RCC 7860 (cell line): Measurements from ENCODE around the gene CCSAP.
"Not testable (repeated sequence)": the region's sequence is repeated elsewhere in the genome, so short reads cannot be mapped to it uniquely, and the experiment has no call there.

Experiments used
- DNase-seq: peaks from one replicate; pipeline ENCODE4 v3.0.0-alpha.2; 2015; ENCODE audit warnings: low spot score
- FAIRE-seq: peaks from 2 replicates; lab custom pipeline; 2012; peaks lifted over from hg19 to GRCh38; lab: Jason Lieb, UNC

The CCSAP gene

DNA sequence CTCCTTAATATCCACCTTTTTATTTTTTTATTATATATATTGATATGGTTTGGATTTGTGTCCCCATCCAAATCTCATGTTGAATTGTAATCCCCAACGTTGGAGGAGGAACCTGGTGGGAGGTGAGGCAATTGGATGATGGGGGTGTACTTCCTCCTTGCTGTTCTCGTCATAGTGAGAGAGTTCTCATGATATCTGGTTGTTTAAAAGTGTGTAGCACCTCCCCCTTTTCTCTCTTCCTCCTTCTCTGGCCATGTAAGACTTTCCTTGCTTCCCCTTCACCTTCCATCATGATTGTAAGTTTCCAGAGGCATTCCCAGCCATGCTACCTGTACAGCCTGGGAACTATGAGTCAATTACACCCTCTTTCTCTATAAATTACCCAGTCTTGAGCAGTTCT lies 22.7 kb upstream of the CCSAP start:
- DNase-seq (no peak), FAIRE-seq (no peak)

- no peak for FAIRE-seq
- DNase-seq = no peak
These were observed 21.6 kb upstream of the CCSAP start for GRCh38 chr1:229364207-229365065.

GRCh38 chr1:229363723-229364122 lies 20.9 kb upstream of the CCSAP start:
- DNase-seq = no peak
- no peak for FAIRE-seq

GRCh38 chr1:229360420-229360819 lies 17.6 kb upstream of the CCSAP start:
- DNase-seq (no peak), FAIRE-seq (no peak)

GRCh38 chr1:229355661-229356060 lies 12.8 kb upstream of the CCSAP start:
- DNase-seq (no peak), FAIRE-seq (no peak)

- FAIRE-seq = no peak
- DNase-seq = no peak
These were observed 11.4 kb upstream of the CCSAP start for GRCh38 chr1:229354226-229354625.

DNA sequence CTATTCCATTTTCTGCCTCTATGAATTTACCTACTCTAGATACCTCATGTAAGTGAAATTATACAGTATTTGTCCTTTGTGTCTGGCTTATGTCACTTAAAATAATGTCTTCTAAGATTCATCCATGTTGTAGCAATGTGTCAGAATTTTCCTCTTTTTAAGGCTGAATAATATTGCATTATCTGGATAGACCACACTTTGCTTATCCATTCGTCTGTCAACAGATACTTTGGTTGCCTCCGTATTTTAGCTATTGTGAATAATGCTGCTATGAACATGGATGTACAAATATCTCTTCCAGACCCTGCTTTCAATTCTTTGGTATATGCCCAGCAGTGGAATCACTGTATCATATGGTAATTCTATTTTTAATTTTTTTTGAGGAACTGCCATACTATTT lies 10.1 kb upstream of the CCSAP start:
- DNase-seq (no peak), FAIRE-seq (no peak)

DNA sequence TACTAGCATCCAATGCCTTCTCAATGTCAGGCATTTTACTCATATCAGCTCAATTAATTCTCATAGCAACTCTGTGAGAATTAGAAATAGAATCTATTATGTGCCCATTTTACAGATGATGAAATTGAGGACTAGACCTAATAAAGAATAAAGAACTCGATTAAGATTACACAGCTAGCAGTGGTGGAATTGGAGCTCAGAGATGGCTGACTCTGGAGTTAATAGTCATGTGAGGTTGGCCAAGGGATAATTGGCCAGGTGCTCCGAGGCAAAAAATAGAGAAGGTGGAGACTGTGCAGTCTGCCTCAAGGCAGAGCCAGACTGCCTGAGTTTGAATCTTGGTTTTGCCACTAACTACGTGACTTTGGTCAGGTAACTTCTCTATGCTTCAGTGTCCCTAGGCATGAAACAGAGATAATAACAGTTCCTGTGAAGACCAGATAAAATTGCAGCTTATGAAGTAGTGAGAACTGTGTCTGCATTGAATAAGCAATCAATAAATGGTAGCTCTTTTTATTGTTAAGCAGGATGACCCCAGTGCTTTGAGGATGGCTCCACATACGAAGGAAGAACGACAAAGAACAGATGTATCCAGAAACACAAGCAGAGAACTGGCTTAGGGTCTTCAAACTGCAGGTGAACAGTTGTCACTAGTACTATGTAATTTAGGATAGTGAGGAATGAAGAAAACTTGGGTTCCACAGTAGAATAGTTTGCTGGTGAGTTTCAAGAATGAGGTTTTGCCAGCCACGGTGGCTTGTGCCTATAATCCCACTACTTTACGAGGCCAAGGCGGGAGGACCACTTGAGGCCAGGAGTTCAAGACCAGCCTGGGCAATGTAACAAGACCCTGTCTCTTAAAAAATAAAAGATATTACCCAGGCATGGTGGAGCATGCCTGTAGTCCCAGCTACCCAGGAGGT lies 6.9 kb upstream of the CCSAP start:
- DNase-seq = no peak
- no peak for FAIRE-seq

- DNase-seq (no peak), FAIRE-seq (no peak)
These were observed 4.7 kb upstream of the CCSAP start for GRCh38 chr1:229347528-229347927.

DNA sequence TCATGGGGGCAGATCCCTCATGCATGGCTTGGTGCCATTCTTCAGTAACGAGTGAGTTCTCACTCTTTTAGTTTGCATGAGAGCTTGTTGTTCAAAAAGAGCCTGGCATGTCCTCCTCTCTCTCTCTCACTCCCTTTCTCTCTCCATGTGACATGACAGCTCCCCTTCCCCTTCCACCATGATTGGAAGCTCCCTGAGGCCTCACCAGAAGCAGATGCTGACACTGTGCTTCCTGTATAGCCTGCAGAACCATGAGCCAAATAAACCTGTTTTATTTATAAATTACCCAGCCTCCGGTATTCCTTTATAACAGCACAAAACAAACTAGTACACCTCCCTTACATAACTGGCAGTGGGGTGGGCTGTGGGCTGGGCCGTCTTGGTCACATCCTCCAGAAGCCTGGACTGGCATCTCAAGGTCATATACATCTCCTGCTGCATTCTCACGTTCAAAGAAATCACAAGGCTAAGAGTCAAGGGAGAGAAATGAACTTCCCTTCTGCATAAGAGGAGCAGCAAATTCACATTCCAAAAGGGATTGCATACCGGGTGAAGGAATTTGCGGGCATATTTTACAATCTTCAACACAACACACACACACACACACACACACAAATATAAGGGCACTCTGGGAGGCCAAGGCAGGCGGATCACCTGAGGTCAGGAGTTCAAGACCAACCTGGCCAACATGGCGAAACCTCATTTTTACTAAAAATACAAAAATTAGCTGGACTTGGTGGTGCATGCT lies 2.3 kb upstream of the CCSAP start:
- FAIRE-seq (no peak), DNase-seq (no peak)

GRCh38 chr1:229344139-229344538 lies 1.3 kb upstream of the CCSAP start:
- DNase-seq = no peak
- no peak for FAIRE-seq

DNA sequence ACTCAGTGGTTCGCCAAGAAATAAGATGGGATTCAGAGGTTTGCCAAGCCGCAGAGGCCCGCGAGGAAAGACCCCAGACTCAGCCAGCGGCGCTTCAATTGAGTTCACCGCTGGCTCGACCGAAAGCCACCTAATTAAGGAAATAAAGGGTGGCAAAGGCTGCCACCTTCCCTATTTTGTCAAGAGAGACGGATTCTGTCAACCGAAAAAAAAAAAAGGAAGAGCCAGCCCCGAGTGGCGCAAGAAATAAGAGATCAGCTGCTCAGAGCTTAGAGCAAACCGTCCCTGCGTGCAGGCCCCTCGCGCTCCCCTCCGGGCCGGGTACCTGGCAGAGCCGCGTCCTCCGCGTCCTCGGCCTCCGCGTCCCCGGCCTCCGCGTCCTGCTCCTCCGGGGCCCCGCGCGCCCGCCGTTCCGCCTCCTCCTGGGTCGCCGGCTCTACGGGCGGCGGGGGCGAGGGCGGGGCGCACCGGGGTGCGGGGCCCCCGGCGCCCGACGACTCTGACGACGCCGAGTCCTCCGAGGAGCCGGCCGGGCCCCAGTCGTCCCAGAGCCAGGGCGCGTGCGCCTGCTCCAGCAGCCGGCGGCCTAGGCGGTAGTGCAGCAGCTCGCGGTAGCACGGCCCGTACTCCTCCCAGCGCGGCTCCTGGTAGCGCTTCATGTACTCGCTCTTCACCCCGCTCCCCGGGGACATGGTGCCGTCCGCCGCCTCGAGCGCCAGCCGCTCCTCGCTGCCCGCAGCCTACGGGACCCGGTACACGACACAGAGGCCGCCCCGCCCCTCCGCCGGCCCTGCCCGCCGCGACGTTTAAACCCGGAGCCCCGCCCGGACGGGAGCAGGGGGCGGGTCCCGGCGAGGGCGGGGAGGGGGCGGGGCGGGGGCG lies 832 bp downstream of the CCSAP start:
- FAIRE-seq (no peak), DNase-seq (peak; percentile 58)

DNA sequence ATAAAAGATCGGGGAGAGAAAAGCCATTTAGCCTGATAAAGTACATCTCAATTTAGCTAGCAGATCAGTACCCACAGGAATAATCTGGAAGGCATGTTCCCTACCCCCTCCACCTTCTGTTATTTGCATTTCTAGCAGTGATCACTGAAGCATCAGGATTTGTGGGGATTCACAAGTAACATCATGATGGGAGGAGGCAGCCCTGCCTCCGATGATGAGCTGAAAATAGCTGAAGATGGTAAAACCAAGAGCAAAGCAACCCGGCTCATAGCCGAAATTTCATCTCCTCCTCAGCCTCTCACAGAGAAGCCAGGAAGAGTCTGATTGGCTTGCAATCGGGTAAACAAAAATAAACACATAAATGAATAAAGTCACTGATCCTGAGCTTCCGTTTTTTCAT lies 2.4 kb downstream of the CCSAP start:
- DNase-seq (no peak), FAIRE-seq (no peak)

DNA sequence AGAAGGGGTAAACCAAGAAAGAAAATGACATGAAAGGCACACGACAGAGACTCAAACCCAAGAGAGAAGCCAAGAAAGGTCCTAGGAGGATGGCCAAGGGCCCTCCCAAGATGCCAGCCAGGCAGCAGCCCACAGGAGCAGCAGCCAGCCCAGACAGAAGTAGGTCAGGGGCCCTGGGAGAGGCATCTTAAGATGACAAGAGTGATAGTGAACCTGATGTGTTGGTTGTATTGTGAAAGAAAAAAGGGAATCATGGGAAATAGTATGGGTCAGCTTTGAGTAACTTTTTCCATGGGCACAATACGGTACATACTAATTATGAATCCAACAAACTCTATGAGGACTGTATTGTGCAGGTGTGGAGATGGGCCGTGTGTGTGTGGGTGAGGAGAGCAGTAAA lies 3.3 kb downstream of the CCSAP start:
- no peak for FAIRE-seq
- no peak for DNase-seq

DNA sequence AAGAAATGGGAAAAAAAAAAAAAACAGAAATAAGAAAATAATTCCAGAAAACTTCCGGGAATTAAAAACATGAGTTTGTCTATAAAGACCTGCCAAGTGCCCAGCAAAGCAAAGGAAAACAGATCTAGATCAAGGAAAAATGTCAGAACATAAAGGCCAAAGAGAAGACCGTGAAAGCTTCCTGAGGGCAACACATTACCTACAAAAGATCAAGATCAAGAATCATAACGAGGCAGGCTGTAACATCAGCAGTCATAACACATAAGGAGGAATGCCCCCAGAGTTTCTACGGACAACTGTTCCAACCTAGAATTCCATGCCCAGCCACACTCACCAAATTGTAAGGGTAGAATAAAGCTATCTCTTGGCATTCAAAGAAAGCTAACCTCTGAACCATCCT lies 3.8 kb downstream of the CCSAP start:
- FAIRE-seq = no peak
- no peak for DNase-seq

- DNase-seq = no peak
- FAIRE-seq = no peak
These were observed 6.5 kb downstream of the CCSAP start for GRCh38 chr1:229336345-229336744.

DNA sequence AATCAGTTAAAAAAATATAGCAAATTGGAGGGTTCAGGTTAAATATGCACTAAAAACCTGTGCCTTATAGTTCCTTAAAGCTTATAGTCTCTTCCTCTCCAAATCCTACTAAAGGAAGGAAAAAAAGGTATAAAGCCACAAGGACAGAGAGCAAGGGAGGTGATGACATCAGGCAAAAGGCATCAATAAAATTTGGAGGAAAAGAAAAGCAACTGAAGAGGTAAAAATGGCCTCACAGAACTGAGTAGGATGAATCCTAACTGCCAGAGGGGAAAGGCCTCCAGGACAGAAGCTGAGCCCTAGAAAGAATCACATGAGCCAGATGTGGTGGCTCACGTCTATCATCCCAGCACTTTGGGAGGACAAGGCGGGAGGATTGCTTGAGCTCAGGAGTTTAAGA lies 8.1 kb downstream of the CCSAP start:
- DNase-seq = no peak
- no peak for FAIRE-seq

DNA sequence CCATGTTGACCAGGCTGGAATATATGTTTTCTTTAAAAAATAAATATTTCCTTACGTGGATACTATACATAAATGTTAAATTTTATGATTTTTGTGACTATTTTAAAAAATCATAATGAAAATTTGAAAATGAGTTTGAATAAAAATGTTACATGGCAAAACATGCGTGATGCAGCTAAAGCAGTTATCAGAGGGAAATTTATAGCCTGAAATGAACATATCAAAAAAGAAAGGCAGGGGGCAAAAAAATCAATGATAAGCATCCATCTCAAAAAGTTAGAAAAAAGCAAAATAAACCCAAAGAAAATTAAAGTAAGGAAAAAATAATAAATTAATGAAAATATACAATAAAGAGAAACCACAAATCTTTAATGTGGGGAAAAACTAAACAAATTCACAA lies 8.6 kb downstream of the CCSAP start:
- DNase-seq (no peak), FAIRE-seq (no peak)

DNA sequence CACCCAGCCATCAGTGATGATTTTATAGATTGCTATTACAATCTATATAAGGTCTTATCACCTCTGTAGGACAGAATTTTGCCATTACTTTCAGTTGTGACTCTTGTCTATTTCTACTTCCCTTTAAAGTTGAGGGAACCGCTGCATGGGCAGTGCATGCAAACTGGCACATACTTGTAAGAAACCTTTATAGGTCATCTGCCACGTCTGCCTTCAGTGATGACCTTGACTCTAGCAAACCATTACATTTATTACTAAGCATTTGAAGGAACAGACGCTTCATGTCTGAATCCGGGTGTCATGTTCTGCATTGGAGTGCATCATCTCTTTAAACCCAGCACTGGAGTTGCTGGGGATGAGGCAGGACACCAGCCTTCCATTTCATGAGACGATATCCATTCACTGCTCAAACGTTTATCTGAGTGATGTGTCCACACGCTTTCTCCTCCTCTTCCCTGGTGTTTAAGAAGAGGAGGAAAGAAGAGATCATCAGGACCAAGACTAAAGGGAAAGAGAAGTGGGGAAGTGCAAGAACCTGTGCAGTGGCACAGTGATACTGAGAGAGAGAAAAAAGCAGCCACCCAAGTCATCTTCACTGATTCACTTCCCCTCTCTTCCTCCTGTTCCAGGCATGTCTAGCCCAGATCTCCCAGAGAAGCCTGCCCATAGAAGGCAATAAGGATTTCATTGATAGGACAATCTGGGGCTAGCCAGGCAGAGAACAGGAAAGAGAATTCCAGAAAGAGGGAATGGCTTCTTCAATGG lies 14.1 kb downstream of the CCSAP start:
- no peak for FAIRE-seq
- no peak for DNase-seq

DNA sequence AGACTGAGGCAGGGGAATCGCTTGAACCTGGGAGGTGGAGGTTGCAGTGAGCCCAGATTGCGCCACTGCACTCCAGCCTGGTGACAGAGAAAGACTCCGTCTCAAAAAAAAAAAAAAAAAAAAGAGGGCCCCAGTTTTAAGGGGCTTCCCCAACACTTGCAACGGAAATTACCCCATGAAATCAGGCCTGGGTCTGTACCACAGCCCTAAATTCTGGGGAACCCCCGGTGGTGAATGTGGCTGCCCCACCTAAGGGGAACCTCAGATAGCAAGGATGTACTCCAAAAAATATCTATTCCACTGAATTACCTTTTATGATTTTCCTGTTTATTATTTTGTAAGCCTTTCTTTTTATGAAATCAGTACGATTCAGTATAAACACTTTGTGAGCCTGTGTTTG lies 15.1 kb downstream of the CCSAP start:
- DNase-seq, FAIRE-seq: not testable (repeated sequence)
